DMS79 (cell line): ENCODE results near the gene ADGRB2.

ENCODE experiments used
- DNase-seq: peaks from one replicate; lab custom pipeline; 2025; lab: John Stamatoyannopoulos, UW

Gene ADGRB2

DNA sequence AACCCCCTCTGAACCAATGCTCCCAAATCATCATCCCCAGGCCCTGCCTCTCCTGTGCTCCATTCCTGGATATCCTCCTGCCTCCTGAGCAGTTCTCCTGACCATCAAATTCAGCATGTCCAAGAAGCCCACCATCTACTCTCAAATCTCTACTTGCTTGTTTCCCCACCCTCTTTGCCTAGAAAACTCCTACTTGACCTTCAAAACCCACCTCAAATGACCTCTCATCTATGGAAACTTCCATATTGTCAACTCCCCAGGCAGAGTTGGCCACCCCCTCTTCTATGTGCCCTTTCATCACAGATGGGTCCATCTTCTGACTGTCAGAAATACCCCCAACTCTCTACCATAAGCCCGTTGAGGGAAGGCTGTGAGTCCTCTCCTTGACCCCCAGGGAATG is 16.8 kb downstream of the ADGRB2 start:
- no peak for DNase-seq

DNA sequence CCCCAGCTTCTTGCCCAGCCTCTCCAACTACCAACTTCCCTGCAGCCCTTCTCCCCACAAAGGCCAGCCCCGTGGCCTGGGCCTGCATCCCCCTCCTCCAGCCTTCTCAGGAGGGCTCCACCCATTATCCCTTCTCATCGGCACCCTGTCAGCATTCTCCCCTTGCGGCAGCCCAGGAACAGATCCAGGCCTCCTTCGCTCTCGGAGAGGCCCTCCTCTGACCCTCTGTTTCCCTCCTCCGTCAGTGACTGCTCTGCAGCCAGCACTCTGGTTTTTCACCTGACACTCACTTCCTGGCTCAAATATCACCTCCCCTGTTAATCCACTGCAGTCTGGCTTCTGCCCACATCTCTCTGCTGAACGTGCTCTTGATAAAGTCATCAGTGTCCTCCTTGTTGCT is 17.5 kb downstream of the ADGRB2 start:
- DNase-seq, result no peak

DNA sequence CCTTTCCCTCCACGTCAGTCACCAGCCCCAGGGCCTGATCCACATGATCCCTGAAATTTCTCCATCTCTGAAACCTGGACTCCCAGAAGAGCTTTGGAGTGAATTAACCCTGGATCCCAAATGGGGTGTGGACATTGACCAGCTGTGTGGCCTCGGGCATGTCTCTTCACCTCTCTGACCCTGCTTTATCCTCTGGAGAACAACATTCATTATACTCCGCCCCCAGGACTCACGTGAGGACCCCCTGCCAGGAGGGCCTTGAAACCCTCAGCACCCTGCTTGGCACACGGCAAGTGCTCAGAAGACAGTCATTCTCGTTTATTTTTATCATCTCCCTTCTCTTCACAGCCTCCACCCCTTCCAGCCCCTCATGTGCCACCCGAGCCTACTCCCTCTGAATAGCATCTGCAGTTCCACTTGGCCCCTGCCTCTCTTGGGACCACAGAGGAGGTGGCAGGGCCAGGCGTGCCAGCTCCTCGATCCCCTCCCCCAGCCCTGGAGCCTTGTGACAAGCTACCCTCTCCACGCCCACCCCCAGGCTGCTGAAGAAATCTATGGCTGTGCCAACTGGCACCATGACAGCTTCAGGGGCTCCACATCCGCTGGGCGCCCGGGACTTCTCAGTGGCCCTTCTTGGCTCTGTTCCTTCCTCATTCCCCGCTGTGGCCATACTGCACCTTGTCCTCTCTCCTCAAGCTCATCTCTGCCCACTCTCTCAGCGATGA is 18.0 kb downstream of the ADGRB2 start:
- peak; percentile 79 for DNase-seq

DNA sequence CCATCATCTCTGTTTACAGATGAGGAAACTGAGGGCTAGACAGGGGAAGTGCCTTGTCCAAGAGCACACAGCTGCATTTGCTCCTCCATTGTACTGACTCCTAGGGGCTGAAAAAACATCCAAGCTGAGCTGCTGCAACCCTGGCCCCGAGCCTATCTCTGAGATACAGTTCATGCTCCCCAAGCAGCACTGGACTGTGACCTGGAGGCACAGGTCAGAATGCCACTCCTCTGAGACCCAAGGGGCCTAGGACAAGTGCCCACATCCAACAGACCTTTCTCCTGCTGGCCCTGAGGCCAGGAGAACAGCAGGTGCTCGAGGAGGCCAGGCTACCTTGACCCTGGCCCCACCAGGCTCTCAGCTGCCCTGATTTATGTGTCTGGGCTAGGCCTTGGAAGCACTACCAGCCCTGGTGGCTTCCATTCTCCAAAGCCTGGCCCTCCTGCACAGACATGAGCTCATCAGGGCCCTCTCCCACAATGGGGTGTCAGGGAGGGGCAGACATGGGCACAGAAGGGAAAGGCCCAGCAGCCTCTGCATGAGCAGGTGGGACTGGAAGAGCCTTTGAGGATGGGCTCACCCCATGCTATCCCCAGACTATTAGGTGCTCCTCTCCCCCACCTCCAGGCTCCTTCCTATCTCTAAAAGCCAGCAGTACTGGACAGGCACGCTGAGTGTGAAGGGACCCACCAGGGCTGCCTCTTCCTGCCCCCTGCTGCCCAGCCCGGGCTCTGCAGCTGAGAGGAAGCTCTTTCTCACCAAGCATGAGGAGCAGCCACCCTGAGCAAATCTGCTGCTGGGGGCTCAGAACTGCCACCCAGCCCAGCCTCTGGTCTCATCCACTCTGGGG is 18.8 kb downstream of the ADGRB2 start:
- peak; percentile 27 for DNase-seq

DNA sequence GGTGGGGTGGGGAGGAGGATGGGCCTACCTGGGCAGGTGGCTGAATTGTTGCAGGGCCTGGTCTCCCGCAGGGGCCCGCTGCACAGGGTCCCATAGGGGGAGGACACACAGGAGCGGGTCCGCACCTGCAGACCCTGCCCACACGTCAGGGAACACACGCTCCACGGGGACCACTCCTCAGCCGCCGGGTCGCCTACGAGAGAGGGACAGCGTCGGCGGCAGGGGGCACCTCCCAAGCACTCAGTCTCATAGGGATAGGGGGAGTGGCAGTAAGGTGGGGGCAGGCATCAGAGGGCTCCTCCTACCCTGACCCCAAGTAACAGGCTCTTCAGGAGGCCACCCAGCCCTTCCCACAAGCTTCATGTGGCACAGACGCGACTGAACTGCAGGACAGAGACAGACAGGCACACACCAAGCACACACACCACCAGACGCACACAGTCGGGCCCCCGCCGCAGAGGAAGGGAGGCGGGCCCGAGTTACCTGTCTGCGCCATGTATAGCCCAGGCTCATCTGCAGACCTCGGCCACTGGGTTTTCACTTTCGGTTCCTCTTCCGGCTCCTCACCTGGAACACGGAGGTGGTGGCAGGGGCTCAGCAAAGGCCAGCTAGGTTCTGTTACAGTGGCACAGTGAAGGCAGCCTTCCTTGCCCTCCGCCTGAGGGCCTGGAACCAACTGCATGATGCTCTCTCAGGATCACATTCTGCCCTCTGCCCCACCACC is 19.8 kb downstream of the ADGRB2 start:
- DNase-seq, result no peak

DNA sequence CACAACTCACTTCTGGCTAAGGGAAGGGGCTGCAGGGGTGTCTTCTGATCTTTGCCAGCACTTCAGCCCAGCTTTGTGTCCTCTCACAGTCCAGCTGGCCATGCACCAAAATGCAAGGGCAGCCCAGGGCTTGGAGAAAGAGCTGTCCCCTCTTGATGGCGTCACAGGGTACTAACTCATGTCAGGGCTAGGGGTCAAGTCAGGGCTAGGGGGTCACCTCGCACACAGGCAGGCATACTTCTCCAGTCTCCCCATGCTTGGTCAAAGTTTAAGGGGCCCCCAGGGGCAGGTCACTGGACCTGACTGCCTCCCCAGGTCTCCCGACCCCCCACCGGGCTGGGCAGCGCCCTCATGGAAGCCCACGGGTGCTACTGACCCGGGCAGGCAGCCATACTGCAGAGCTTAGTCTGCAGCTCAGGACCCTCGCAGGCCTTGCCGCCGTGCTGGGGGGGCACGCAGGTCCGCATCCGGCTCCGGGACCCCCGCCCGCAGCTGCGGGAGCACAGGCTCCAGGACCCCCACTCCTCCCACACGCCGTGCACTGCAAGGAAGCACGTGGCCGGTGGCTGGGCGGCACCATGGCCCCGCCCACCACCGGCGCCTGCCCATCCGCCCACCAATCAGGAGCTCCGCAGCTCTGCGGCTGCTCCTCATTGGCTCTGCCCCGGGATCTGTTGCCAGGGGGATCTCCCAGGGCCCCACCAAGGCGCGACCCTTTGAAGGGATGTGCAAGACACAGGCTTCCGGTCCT is 21.5 kb downstream of the ADGRB2 start:
- no peak for DNase-seq

DNA sequence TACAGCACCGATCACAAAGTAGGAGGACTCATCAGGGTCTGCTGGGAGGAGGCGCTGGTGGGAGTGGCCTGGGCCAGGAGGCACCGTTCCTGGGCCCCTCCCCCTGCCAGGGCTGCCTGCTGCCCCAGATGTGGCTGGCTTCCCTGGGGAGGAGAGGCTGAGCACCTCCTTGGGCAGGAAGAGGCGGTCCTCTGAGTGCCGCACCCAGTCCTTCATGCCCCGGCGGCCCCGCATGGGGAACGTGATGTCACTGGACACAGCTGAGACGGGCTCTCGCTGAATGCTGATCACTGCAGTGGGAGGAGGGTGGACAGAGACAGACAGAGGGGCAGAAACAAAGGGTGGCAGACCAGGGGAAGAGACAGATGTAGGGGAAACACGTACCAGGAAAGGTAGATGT is 24.8 kb downstream of the ADGRB2 start:
- no peak for DNase-seq

DNA sequence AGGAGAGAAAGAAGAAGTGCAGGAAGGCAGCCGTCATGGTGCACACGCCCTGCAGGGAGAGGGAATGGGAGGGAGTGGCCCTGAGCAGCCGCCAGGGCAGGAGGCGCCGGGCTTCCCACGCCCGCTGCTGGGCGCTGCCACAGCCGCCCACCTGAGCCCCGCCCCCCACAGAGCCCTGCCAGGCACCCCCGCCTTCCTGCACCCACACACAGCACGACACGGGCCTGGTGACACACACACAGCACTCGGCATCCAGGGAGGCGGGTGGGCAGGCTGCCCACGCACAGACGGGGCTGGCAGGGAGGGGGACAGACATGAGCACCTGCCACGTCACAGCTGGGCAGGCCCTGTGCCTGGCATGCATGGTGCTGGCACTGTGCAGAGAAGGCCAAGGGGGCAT is 27.5 kb downstream of the ADGRB2 start:
- DNase-seq, result no peak

DNA sequence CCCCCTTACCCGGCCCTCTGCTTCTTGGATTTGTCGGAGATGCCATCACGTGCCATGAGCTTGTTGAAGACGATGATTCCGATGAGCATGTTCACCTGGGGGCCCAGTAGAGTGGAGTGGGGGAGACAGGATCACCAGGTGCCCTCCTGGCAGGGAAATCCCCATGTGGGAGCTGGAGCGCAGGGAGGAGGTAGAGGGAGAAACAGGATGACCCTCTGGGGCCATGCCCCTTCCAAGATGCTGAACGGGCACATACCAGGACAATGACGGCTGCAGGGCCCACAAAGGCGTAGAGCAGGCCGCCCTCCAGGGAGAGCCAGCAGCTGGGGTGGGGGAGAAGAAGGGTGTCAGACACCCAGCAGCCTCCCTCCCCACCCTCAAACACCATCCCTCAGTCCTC is 28.6 kb downstream of the ADGRB2 start:
- no peak for DNase-seq

DNA sequence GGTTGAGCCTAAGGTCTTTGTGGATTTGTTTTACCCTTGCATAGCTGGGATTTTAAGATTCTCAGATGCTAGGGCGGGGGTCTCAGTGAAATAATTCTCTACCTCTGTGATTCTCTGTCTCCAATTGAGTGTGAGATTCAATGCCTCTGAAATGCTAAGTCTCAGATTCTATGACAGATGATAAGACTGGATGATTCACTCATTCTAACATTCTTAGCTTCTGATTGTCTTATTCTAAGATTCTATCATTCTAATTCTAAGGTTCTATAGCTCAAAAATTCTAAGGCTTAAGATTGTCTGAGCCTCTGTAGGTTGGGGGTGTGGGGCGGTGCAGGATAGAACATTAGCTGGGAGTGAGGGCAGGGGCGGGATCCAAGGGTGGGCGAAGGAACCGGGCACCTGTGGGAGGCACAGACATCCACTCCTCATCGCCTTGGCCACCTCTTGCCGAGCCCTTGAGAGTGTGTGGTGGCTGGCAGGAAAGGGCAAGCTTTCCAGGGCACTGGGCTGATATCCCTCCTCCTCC is 29.5 kb downstream of the ADGRB2 start:
- DNase-seq, result no peak

DNA sequence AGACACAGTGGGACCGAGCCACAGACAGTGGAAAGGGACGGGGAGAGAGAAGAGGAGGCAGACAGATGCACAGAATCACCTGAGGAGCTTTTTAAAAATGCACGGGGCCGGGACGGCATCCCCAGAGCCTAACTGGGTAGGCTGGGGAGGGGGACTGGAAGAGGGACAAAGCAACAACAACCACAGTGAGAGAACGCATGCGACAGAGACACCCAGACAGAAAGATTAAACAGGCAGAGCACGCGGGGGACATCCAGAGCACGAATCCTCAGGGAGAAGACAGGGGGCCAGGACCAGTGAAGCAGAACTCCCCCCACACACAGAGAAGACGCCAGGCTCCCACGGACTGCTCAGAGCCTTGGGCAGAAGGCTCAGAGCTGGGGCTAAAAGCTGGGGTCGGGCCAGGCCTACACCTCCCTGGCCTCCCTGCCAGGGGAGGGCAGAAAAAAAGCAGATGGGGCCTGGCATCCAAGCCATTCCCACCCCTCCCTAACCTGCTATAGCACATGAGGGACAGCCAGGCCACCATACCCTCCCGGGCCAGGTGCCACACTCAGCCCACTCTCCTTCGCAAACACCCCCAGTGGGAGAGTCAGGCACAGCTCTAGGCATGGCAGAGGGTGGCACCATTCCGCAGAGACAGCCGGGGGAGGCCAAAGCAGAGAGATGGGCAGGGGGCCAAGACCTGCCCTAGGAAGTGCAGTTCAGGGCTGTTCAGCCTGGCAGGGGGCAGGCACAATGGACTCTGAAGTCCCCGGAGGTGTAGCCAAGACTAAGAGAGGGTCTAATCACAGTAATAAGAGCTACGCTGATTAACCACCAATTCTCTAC is 30.5 kb downstream of the ADGRB2 start:
- DNase-seq, result peak; percentile 72

DNA sequence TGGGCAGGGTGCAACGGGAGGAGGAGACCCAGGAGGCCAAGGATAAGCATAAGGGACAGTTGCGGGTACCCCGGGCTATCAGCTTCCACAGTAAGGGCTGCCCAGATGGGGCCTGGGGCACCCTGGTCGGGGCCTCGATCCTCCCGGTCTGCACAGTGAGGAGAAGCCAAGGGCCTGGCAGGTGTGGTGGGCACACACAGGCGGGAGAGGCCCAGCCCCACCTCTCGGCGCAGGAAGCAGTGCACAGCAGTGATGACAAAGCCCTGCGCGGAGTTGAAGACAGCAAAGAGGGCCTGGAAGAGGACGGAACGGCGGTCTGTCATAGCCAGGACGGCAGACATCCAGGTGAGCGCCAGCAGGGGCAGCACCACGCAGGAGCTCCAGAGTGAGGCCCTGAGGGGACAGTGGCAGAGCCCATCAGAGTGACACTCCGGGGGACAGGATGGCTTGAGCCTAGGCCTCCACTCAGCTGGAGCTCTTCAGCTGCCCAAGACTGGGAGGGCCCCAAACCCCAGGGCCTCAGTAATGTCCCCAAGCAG is 31.3 kb downstream of the ADGRB2 start:
- no peak for DNase-seq

DNA sequence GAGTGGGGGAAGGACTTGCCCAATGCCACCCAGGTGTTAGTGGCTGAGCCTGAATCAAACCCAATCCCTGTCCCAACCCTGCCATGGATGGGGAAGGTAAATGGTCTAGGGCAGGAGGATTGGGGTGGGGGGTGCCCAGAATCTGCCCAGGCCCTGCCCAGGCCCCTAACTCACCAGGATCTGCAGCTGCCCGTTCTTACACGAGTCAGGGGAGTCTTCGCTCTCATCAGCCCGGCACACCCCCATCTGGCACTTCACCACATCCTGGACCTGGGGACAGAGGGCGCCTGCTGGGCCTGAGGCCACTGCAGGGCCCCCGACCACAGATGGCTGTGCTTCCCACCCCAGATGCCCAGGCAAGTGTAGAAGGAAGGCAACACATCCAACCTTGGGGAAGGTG is 31.8 kb downstream of the ADGRB2 start:
- no peak for DNase-seq

DNA sequence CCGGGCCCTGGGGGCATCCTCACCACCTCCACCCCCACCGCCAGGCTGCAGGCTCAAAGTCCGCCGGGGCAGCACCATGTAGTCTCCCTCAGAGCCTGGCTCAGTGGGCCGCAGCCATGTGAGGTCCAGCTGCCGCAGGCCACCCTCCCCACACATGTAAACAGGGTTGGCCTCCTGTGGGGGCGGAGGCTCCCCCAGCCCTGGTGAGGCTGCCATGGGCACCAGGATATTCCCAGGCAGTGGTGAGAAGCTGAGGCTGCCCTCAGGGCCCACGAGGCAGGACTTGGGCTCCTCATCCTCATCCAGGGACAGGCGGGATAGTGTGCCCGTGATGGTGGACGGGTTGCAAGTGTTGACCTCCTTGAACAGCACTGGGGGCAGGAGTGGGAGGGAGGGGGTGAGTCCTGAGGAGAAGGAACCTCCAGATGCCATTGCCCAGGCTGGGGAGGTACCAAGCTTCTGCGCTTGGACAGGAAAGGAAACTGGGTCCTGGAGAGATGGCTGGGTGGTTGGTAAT is 33.0 kb downstream of the ADGRB2 start:
- no peak for DNase-seq

DNA sequence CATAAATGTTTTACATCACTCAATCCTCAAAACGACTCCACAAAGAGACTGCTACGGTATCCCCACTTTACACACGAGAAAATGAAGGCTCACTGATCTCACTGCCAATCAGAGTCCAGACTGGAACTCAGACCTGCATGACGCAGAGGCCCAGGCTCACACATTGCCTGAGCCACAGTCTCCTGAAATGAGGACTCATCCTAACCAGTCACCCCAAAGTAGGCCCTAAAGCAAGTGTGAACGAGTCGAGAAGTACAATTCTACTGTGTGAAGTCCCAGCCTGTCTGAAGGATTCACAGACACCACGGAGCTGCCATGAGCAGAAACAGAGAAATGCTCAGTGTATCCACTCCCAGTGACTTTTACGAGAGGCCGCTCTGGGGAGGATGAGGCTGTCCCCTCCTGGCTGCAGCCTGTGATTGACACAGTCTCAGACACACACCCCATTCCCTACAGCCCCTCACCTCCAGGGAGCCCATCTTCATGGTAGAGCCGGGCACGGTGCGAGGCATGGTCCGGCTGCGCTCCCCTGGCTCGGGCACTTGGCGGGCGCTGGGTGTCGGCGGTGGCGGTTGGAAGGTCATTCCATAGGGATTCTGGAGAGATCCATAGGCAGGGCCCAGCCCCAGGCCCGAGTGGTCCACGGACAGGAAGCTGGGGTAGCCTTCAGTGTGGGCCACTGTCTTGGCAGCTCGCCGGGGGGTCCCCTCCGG is 33.6 kb downstream of the ADGRB2 start:
- DNase-seq, result no peak

DNA sequence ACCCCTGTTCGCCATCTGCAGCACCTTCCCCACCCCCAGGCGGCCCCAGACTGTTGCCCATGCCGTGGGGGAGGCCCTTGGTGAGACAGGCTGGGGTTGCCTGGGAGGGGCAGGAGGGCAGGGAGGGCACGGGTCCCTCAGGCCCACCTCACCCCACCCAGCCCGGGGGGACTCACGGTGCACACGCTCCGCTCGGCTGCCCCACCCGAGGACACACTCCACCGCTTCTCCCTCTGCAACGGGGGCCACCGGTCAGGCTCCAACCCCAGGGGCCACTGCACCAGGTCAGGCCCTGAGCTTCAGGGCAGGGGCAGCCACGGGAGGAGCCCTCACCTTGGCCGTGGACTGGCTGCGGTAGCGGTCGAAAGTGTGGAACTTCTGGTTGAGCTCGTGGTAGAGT is 36.3 kb downstream of the ADGRB2 start:
- DNase-seq, result no peak

DNA sequence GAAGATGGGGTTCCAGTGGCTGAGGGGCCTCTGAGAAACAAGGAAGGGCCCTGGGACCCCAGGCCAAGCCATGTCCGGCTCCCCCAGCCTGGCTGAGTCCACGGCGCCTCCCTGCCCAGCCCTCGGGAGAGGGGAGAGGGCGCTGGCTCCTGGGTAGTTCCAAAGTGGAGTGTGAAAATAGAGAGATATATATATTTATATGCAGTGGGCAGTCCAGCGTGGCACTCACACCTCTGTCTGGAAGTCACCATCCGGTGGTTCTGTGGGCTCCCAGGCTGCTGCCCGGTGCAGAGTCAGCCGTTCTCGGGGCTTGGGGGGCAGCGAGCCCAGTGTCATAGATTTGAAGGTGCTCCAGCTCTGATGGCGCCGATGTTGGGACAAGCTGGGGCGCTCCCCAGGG is 36.9 kb downstream of the ADGRB2 start:
- no peak for DNase-seq

DNA sequence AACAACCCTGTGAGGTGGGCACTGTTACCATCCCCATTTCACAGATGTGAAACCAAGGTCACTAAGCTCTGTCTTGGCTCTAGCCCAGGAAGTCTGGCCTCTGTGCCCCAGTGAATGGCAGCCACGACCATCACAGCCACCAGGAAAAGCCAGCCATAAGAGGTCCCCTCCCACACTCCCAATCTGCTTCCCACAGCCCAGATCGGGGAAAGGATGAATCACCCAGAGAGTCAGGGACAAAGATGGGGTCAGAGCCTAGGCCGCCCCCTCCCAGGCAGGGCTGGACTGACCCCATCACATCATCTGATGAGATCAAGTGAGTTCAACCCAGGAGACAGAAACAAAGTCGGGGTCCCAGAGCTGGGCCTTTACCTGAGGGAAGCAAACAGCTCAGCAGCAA is 37.4 kb downstream of the ADGRB2 start:
- DNase-seq, result no peak

DNA sequence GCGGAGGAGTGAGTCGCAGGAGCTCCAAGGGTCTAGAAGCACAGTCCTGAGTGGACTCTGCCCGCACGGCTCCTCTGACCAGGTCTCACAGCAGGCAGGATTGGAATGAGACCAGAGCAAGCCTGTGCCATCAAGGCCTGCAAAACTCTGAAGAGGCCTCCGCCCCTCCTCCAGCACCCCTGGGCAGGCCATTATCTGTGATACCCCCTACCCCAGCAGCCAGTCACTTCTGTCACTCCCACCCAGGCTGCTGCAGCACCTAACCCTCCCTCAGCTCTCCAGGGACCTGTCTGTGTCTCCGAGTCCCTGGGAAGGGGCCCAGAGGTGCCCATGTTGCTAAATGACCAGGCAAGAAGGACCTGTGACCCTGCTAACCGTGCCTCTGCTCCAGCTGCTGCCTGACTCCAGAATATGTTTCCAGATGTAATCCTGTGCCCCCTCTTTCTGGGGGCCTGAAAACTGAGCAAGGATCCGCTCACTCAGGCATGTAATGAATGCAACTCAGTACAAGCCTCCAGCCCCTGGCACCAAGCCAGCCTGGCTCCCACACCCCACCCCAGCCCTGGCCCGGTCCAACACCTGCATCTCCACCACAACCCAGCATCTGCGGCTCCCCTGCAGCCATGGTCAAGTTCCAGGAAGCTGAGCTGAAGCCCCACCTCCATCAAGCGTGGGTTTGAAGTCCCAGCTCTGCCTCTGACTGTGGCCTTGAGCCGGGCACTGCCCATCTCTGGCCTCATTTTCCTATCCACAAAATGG is 38.2 kb downstream of the ADGRB2 start:
- DNase-seq, result peak; percentile 72
